WERI-Rb-1 (cell line): ENCODE data around the gene SLC12A5.

Experiments
- DNase-seq: peaks from one replicate; pipeline ENCODE4 v3.0.0-alpha.2; 2020
- H3K27ac ChIP-seq: fragments of 250-450 bp; sonication (Bioruptor Pico); 2 replicates; pipeline ENCODE4 v1.5.1; 2020; ENCODE audit warnings: mild to moderate bottlenecking, moderate library complexity
- H3K27me3 ChIP-seq: fragments of 250-450 bp; sonication (Bioruptor Pico); 2 replicates; pipeline ENCODE4 v1.5.1; 2021; ENCODE audit warnings: mild to moderate bottlenecking, low read depth, moderate library complexity; ENCODE audit not compliant: insufficient read depth, severe bottlenecking
- H3K36me3 ChIP-seq: fragments of 250-450 bp; sonication (Bioruptor Pico); 2 replicates; pipeline ENCODE4 v1.5.1; 2020; ENCODE audit warnings: mild to moderate bottlenecking, moderate library complexity
- H3K4me3 ChIP-seq: 2 replicates; pipeline ENCODE4 v1.5.1; 2011; ENCODE audit warnings: low read depth, mild to moderate bottlenecking, control low read depth, low read length
- H3K9me3 ChIP-seq: fragments of 250-450 bp; sonication (Bioruptor Pico); 2 replicates; pipeline ENCODE4 v1.5.1; 2021; ENCODE audit warnings: mild to moderate bottlenecking, moderate library complexity; ENCODE audit not compliant: severe bottlenecking
- TF ChIP-seq, protein P1 (sequence below): IDR thresholded peaks from 2 replicates; pipeline ENCODE4 v1.5.1; 2011; ENCODE audit warnings: low read depth, mild to moderate bottlenecking, control low read depth, inconsistent platforms, low read length

Gene SLC12A5

GRCh38 chr20:46027245-46027853 lies 1.7 kb upstream of the SLC12A5 start:
- Histone ChIP-seq H3K9me3 (no peaks in the 10 kb centered on the region), H3K36me3 (no peaks in the 10 kb centered on the region), H3K4me3 (no peak overlapping the region), H3K27me3 (peaks cover 26% of the 10 kb centered on the region), H3K27ac (no peak overlapping the region)
- no peak for DNase-seq
- TF ChIP-seq, protein P1, sequence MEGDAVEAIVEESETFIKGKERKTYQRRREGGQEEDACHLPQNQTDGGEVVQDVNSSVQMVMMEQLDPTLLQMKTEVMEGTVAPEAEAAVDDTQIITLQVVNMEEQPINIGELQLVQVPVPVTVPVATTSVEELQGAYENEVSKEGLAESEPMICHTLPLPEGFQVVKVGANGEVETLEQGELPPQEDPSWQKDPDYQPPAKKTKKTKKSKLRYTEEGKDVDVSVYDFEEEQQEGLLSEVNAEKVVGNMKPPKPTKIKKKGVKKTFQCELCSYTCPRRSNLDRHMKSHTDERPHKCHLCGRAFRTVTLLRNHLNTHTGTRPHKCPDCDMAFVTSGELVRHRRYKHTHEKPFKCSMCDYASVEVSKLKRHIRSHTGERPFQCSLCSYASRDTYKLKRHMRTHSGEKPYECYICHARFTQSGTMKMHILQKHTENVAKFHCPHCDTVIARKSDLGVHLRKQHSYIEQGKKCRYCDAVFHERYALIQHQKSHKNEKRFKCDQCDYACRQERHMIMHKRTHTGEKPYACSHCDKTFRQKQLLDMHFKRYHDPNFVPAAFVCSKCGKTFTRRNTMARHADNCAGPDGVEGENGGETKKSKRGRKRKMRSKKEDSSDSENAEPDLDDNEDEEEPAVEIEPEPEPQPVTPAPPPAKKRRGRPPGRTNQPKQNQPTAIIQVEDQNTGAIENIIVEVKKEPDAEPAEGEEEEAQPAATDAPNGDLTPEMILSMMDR, result no peak

- no peak overlapping the region for H3K27ac ChIP-seq
- DNase-seq, result peak; percentile 88
- H3K36me3 ChIP-seq, result no peaks in the 10 kb centered on the region
- H3K9me3 ChIP-seq, result no peaks in the 10 kb centered on the region
- TF ChIP-seq, protein P1, result peak; percentile 49
- H3K4me3 ChIP-seq, result peak overlapping the region; percentile 45; the same call in 1 of the 2 replicates
- H3K27me3 ChIP-seq, result peaks cover 32% of the 10 kb centered on the region
Observed at GRCh38 chr20:46028110-46028509, 905 bp upstream of the SLC12A5 start.

DNA sequence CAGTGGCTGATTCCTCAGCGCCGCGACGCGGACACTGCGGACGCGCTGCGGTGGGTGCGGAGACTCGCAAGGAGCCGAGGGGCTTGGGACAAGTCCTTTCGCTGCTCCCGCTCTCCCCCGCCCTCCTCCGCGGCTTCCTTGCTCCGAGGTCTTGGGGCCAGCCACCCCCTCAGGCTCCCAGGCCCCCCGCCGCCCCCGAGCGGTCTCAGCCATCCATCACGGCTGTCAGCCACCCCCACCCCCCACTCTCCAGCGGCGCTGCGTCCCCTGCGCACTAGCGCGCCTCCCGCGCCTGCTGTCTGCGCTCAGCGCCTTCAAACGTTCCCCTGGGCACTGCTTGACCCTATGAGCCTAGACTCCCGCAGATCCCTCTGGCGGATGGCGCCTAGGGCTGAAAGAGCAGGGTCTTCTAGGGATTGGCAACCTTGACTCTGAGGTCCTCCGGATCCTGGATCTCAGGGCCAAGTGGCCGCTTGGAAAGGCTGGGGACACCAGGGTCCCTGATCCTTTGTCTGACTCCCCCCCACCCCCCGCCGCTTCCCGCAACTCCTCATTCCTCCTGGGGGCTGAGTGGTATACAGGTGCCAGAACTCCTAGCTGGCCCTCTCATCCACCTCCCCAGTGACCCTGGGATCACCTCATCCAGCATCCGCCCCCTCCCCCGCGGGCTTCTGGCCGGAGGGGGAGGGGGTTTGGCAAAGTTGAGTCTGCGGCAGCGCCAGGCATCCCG lies 1.4 kb downstream of the SLC12A5 start:
- peak overlapping the region; percentile 45 for H3K4me3 ChIP-seq
- peak; percentile 38 for DNase-seq
- H3K27me3 ChIP-seq, result peaks cover 32% of the 10 kb centered on the region
- H3K9me3 ChIP-seq, result no peaks in the 10 kb centered on the region
- no peak overlapping the region for H3K27ac ChIP-seq
- H3K36me3 ChIP-seq, result no peaks in the 10 kb centered on the region
- TF ChIP-seq, protein P1, result no peak

- Histone ChIP-seq H3K9me3 (no peaks in the 10 kb centered on the region), H3K36me3 (no peaks in the 10 kb centered on the region), H3K4me3 (peak overlapping the region; percentile 73), H3K27me3 (peaks cover 32% of the 10 kb centered on the region), H3K27ac (peak overlapping the region; percentile 69; the same call in 1 of the 2 replicates)
- DNase-seq, result no peak
- TF ChIP-seq, protein P1, result no peak
Observed at GRCh38 chr20:46031014-46031569, 2.1 kb downstream of the SLC12A5 start.

- peak overlapping the region; percentile 69 for H3K27ac ChIP-seq
- H3K27me3 ChIP-seq, result peaks cover 32% of the 10 kb centered on the region
- H3K36me3 ChIP-seq, result no peaks in the 10 kb centered on the region
- H3K4me3 ChIP-seq, result peak overlapping the region; percentile 73
- TF ChIP-seq, protein P1, result no peak
- DNase-seq, result peak; percentile 90
- no peaks in the 10 kb centered on the region for H3K9me3 ChIP-seq
Observed at GRCh38 chr20:46031701-46032254, 2.8 kb downstream of the SLC12A5 start.
